A549 treated with ZK216348 at 1 μM for 4 hours (cell line): ENCODE measurements around the gene MAP7. TPM values are rescaled to one million over a fixed set of nuclear protein-coding genes. Genes with fewer than 3 reads are reported as not detected.

Source experiments
- total RNA-seq: library from RNA; stranded (reverse); fragments of 200-300 nt; extraction: Qiagen RNA extraction; gene quantifications from 5 replicates; pipeline ENCODE4 v1.2.3, GENCODE V29; 2022; ENCODE audit warnings: low read depth

Gene MAP7
- 22.2 to 29.9 TPM (median 26.3 TPM) in 5 replicates for total RNA-seq

DNA sequence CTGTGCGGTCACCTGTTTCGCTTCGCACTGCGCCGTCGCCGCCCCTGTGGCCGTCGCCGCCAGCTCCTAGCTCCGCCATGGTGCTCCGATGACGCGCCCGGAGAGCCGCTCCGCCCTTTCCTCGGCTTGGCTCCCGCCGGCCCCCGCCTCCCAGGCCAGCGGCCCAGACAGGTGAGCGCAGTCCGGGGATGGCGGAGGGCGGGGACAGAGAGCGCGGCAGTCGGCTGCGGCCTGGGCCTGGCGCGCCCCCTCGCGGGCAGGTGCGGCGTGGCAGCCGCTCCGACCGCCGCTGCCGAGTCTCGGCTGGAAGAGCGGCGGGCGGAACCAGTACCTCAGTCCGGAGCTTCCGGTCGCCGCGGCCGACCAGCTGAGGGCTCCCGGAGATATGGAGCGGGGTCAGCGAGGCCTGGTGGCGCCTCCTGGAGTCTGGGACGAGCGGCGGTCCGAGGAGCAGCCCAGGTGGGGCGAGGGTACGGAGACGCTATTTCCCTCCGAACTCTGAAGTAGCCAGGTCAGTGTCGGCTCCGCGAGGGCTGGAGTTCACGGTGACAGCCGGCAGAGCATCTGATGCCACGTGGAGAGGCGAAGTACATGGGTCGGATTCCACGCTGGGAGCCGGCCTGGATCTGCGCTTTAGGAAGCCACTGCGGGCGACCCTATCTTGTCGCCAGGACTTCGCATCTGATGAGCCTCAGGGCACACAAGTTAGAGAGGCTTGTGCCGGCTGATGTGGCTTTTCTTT lies at the start of gene MAP7:
Gene MAP7 (minus strand): TSS at position 93 of the 742 bp plus-strand sequence. CDS start 14 bp downstream, at position 79.

Other genes starting within 250 kb of the MAP7 start
- gene MAP3K5, start 242.1 kb upstream of the MAP7 start, total RNA-seq = 2.3 to 3.3 TPM (median 2.7 TPM) in 5 replicates